ENCODE data around the gene NUAK1. TPM values are rescaled to one million over a fixed set of nuclear protein-coding genes. Genes with fewer than 3 reads are reported as not detected.

The NUAK1 gene
- total RNA-seq, 1 experiment from 2014 or later, result 7.9 TPM

GRCh38 chr12:106058256-106059182, 80.2 kb downstream of the NUAK1 start:
- DNase-seq, result no peak
- H3K4me3 ChIP-seq, result no peak overlapping the region
- H4K20me1 ChIP-seq (ENCODE audit: insufficient read depth), result no peaks in the 10 kb centered on the region
- no peaks in the 10 kb centered on the region for H3K79me2 ChIP-seq (ENCODE audit: low read depth)
- no peak overlapping the region for H3K4me2 ChIP-seq
- TF ChIP-seq EZH2 (IDR thresholded peaks at IDR 0.05; ENCODE audit: low read depth), result no peak
- no peak for TF ChIP-seq CTCF (conservative IDR thresholded peaks at IDR 0.05)
- CTCF ChIA-PET, result no interaction called here
- no peaks in the 10 kb centered on the region for H3K27me3 ChIP-seq (ENCODE audit: insufficient read depth, low read depth)
- intact Hi-C loops (cut with micrococcal nuclease; ENCODE audit: unreplicated experiment), result no loop called here
- H3F3A ChIP-seq (ENCODE audit: insufficient read depth, low read depth), result peaks cover 6% of the 10 kb centered on the region; the same call in 1 of the 2 replicates
- POLR2A ChIA-PET (ENCODE audit: unreplicated experiment), result no interaction called here
- H2AFZ ChIP-seq, result no peak overlapping the region
- H3K27ac ChIP-seq, result no peak overlapping the region
- peaks cover under 1% of the 10 kb centered on the region; the same call in 1 of the 2 replicates for H3K36me3 ChIP-seq (ENCODE audit: low read depth)
- H3K9me2 ChIP-seq (ENCODE audit: insufficient read depth), result no peaks in the 10 kb centered on the region
- no peaks in the 10 kb centered on the region for H3K4me1 ChIP-seq (replicated peaks; ENCODE audit: insufficient read depth)
- peaks cover 9% of the 10 kb centered on the region; the same call in 1 of the 2 replicates for H3K9me3 ChIP-seq (ENCODE audit: insufficient read depth, low read depth)
- no TSS peak for BruUV-seq (replicated peaks)

GRCh38 chr12:106054049-106054448, 84.7 kb downstream of the NUAK1 start:
- Histone ChIP-seq H2AFZ (no peak overlapping the region), H3F3A (ENCODE audit: insufficient read depth, low read depth) (no peaks in the 10 kb centered on the region), H3K79me2 (ENCODE audit: low read depth) (no peaks in the 10 kb centered on the region), H4K20me1 (ENCODE audit: insufficient read depth) (no peaks in the 10 kb centered on the region), H3K27me3 (ENCODE audit: insufficient read depth, low read depth) (no peaks in the 10 kb centered on the region), H3K4me2 (no peak overlapping the region), H3K9me2 (ENCODE audit: insufficient read depth) (no peaks in the 10 kb centered on the region), H3K4me3 (no peak overlapping the region), H3K36me3 (ENCODE audit: low read depth) (no peaks in the 10 kb centered on the region), H3K4me1 (replicated peaks; ENCODE audit: insufficient read depth) (peaks cover 7% of the 10 kb centered on the region), H3K9me3 (ENCODE audit: insufficient read depth, low read depth) (peaks cover 9% of the 10 kb centered on the region; the same call in 1 of the 2 replicates), H3K27ac (no peak overlapping the region)
- TF ChIP-seq CTCF (conservative IDR thresholded peaks at IDR 0.05) (no peak), EZH2 (IDR thresholded peaks at IDR 0.05; ENCODE audit: low read depth) (no peak)
- intact Hi-C loops (cut with micrococcal nuclease; ENCODE audit: unreplicated experiment), result no loop called here
- BruUV-seq (replicated peaks), result no TSS peak
- POLR2A ChIA-PET (ENCODE audit: unreplicated experiment), result no interaction called here
- no peak for DNase-seq
- CTCF ChIA-PET, result no interaction called here

GRCh38 chr12:106051853-106052531, 86.8 kb downstream of the NUAK1 start:
- TF ChIP-seq CTCF (conservative IDR thresholded peaks at IDR 0.05), result no peak
- TF ChIP-seq EZH2 (IDR thresholded peaks at IDR 0.05; ENCODE audit: low read depth), result no peak
- intact Hi-C loops (cut with micrococcal nuclease; ENCODE audit: unreplicated experiment), result no loop called here
- peaks cover 7% of the 10 kb centered on the region for H3K4me1 ChIP-seq (replicated peaks; ENCODE audit: insufficient read depth)
- no peak overlapping the region for H3K4me3 ChIP-seq
- no peak for DNase-seq
- no peak overlapping the region for H2AFZ ChIP-seq
- H3K4me2 ChIP-seq, result no peak overlapping the region
- H3K79me2 ChIP-seq (ENCODE audit: low read depth), result no peaks in the 10 kb centered on the region
- no peak overlapping the region for H3K27ac ChIP-seq
- no peaks in the 10 kb centered on the region for H3K27me3 ChIP-seq (ENCODE audit: insufficient read depth, low read depth)
- H4K20me1 ChIP-seq (ENCODE audit: insufficient read depth), result no peaks in the 10 kb centered on the region
- H3K36me3 ChIP-seq (ENCODE audit: low read depth), result no peaks in the 10 kb centered on the region
- POLR2A ChIA-PET (ENCODE audit: unreplicated experiment), result no interaction called here
- CTCF ChIA-PET, result no interaction called here
- peaks cover 9% of the 10 kb centered on the region; the same call in 1 of the 2 replicates for H3K9me3 ChIP-seq (ENCODE audit: insufficient read depth, low read depth)
- no peaks in the 10 kb centered on the region for H3F3A ChIP-seq (ENCODE audit: insufficient read depth, low read depth)
- BruUV-seq (replicated peaks), result no TSS peak
- no peaks in the 10 kb centered on the region for H3K9me2 ChIP-seq (ENCODE audit: insufficient read depth)
